Vein endothelial cell (primary cell): ENCODE data around the gene LRIG1. TPM values are rescaled to one million over a fixed set of nuclear protein-coding genes. Genes with fewer than 3 reads are reported as not detected.

Source experiments
- total RNA-seq: library from RNA; depleted of rRNA; stranded (reverse); fragments of >200 nt; gene quantifications from 2 replicates; pipeline ENCODE4 v1.2.3, GENCODE V29; 2012

The LRIG1 gene, protein sequence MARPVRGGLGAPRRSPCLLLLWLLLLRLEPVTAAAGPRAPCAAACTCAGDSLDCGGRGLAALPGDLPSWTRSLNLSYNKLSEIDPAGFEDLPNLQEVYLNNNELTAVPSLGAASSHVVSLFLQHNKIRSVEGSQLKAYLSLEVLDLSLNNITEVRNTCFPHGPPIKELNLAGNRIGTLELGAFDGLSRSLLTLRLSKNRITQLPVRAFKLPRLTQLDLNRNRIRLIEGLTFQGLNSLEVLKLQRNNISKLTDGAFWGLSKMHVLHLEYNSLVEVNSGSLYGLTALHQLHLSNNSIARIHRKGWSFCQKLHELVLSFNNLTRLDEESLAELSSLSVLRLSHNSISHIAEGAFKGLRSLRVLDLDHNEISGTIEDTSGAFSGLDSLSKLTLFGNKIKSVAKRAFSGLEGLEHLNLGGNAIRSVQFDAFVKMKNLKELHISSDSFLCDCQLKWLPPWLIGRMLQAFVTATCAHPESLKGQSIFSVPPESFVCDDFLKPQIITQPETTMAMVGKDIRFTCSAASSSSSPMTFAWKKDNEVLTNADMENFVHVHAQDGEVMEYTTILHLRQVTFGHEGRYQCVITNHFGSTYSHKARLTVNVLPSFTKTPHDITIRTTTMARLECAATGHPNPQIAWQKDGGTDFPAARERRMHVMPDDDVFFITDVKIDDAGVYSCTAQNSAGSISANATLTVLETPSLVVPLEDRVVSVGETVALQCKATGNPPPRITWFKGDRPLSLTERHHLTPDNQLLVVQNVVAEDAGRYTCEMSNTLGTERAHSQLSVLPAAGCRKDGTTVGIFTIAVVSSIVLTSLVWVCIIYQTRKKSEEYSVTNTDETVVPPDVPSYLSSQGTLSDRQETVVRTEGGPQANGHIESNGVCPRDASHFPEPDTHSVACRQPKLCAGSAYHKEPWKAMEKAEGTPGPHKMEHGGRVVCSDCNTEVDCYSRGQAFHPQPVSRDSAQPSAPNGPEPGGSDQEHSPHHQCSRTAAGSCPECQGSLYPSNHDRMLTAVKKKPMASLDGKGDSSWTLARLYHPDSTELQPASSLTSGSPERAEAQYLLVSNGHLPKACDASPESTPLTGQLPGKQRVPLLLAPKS
- 28.5 and 39.2 TPM in 2 replicates for total RNA-seq

GRCh38 chr3:66500576-66501482, at the start of gene LRIG1:
TSS of gene LRIG1 (minus strand) at chr3:66501022. CDS start at chr3:66500407, 615 bp downstream.

